NCI-H128 (cell line): ENCODE measurements around the gene SSH2.
"Not testable (repeated sequence)": the region's sequence is repeated elsewhere in the genome, so short reads cannot be mapped to it uniquely, and the experiment has no call there.

Experiments used
- DNase-seq: peaks from one replicate; lab custom pipeline; 2025; ENCODE audit not compliant: unreplicated experiment; lab: John Stamatoyannopoulos, UW

The SSH2 gene

GRCh38 chr17:29929006-29929532 is 959 bp downstream of the SSH2 start:
- no peak for DNase-seq

- no peak for DNase-seq
Observed at GRCh38 chr17:29927546-29927945, 2.5 kb downstream of the SSH2 start.

GRCh38 chr17:29924786-29925185 is 5.2 kb downstream of the SSH2 start:
- DNase-seq, result no peak

- no peak for DNase-seq
Observed at GRCh38 chr17:29918922-29919856, 10.8 kb downstream of the SSH2 start.

GRCh38 chr17:29918016-29918415 is 12.0 kb downstream of the SSH2 start:
- DNase-seq, result no peak

GRCh38 chr17:29914819-29915537 is 15.1 kb downstream of the SSH2 start:
- DNase-seq, result no peak

GRCh38 chr17:29911641-29912177 is 18.3 kb downstream of the SSH2 start:
- DNase-seq, result no peak

GRCh38 chr17:29909236-29910003 is 20.6 kb downstream of the SSH2 start:
- DNase-seq, result no peak

GRCh38 chr17:29906969-29907368 is 23.1 kb downstream of the SSH2 start:
- DNase-seq, result no peak

GRCh38 chr17:29905879-29906167 is 24.2 kb downstream of the SSH2 start:
- DNase-seq, result no peak

GRCh38 chr17:29905086-29905878 is 24.7 kb downstream of the SSH2 start:
- DNase-seq, result no peak

- DNase-seq, result no peak
Observed at GRCh38 chr17:29903471-29903870, 26.6 kb downstream of the SSH2 start.

- DNase-seq, result not testable (repeated sequence)
Observed at GRCh38 chr17:29897136-29897535, 32.9 kb downstream of the SSH2 start.

GRCh38 chr17:29892201-29892600 is 37.8 kb downstream of the SSH2 start:
- DNase-seq, result no peak

GRCh38 chr17:29891131-29891530 is 38.9 kb downstream of the SSH2 start:
- no peak for DNase-seq

- no peak for DNase-seq
Observed at GRCh38 chr17:29885031-29885640, 44.9 kb downstream of the SSH2 start.

GRCh38 chr17:29883497-29883896 is 46.5 kb downstream of the SSH2 start:
- no peak for DNase-seq

- no peak for DNase-seq
Observed at GRCh38 chr17:29881256-29881655, 48.8 kb downstream of the SSH2 start.

GRCh38 chr17:29880031-29880430 is 50.0 kb downstream of the SSH2 start:
- DNase-seq, result no peak
